PC-3 (cell line): Measurements from ENCODE around the gene DCANP1. TPM values are rescaled to one million over a fixed set of nuclear protein-coding genes. Genes with fewer than 3 reads are reported as not detected.

Experiments used
- ATAC-seq: fragments of 200-7000 bp; cut with Tn5 transposase; 2 replicates; pipeline ENCODE4 v1.9.1; 2020; ENCODE audit warnings: mild to moderate bottlenecking, moderate library complexity
- BruUV-seq: library from RNA; stranded (reverse); fragments of 400-500 nt; replicated peaks from 2 replicates; lab custom pipeline; 2021; lab: Mats Ljungman, UMichigan
- CTCF ChIA-PET: fragments of 300-600 bp; sonication (Branson Sonifier 250); formaldehyde crosslinking; loops from one replicate; lab custom pipeline; 2022; ENCODE audit warnings: antibody characterized with exemption; lab: Charles Lee
- POLR2A ChIA-PET: fragments of 300-600 bp; sonication (Branson Sonifier 250); formaldehyde crosslinking; loops from one replicate; lab custom pipeline; 2022; ENCODE audit warnings: antibody characterized with exemption; ENCODE audit not compliant: unreplicated experiment; lab: Charles Lee
- DNase-seq: peaks from one replicate; pipeline ENCODE4 v3.0.0-alpha.2; 2015
- H2AFZ ChIP-seq: fragments of 300-600 bp; sonication (generic); 2 replicates; pipeline ENCODE4 v1.6.0; 2016; ENCODE audit warnings: antibody characterized with exemption, low read length
- H3F3A ChIP-seq: fragments of 300-600 bp; sonication (generic); one replicate; pipeline ENCODE4 v1.6.0; 2017; ENCODE audit warnings: antibody characterized with exemption, low read length, control low read depth, mild to moderate bottlenecking; ENCODE audit not compliant: unreplicated experiment
- H3K27ac ChIP-seq: fragments of 300-600 bp; sonication (generic); 2 replicates; pipeline ENCODE4 v1.5.1; 2016; ENCODE audit warnings: mild to moderate bottlenecking, low read length
- H3K27me3 ChIP-seq: fragments of 300-600 bp; sonication (generic); 2 replicates; pipeline ENCODE4 v1.6.1; 2016; ENCODE audit warnings: low read length, mixed read lengths
- H3K36me3 ChIP-seq: fragments of 300-600 bp; sonication (generic); 2 replicates; pipeline ENCODE4 v1.6.1; 2016; ENCODE audit warnings: low read depth, mixed run types, low read length, mixed read lengths
- H3K4me1 ChIP-seq: fragments of 300-600 bp; sonication (generic); 2 replicates; pipeline ENCODE4 v1.5.1; 2016; ENCODE audit warnings: low read length; ENCODE audit not compliant: insufficient read depth
- H3K4me2 ChIP-seq: fragments of 300-600 bp; sonication (generic); 2 replicates; pipeline ENCODE4 v1.6.0; 2016; ENCODE audit warnings: low read length
- H3K4me3 ChIP-seq: fragments of 300-600 bp; sonication (generic); 2 replicates; pipeline ENCODE4 v1.5.1; 2016; ENCODE audit warnings: mild to moderate bottlenecking, low read length, mixed read lengths
- H3K79me2 ChIP-seq: fragments of 300-600 bp; sonication (generic); 2 replicates; pipeline ENCODE4 v1.6.1; 2017; ENCODE audit warnings: low read length, mixed read lengths
- H3K9ac ChIP-seq: fragments of 300-600 bp; sonication (generic); 2 replicates; pipeline ENCODE4 v1.6.0; 2016; ENCODE audit warnings: mild to moderate bottlenecking, low read length
- H3K9me2 ChIP-seq: fragments of 300-600 bp; sonication (generic); replicated peaks from 2 replicates; pipeline ENCODE4 v1.6.1; 2016; ENCODE audit warnings: mixed run types, low read length, mixed read lengths
- H3K9me3 ChIP-seq: fragments of 300-600 bp; sonication (generic); 2 replicates; pipeline ENCODE4 v1.6.1; 2016; ENCODE audit warnings: low read length, mixed read lengths
- H4K20me1 ChIP-seq: fragments of 300-600 bp; sonication (generic); 2 replicates; pipeline ENCODE4 v1.6.1; 2016; ENCODE audit warnings: low read length, mixed read lengths
- EZH2 ChIP-seq: fragments of 300-600 bp; sonication (generic); IDR thresholded peaks from one replicate; pipeline ENCODE4 v1.6.1; 2017; ENCODE audit warnings: antibody characterized with exemption, mild to moderate bottlenecking, low read length; ENCODE audit not compliant: unreplicated experiment
- EZH2phosphoT487 ChIP-seq: fragments of 300-600 bp; sonication (generic); IDR thresholded peaks from 2 replicates; pipeline ENCODE4 v1.6.1; 2018; ENCODE audit warnings: mild to moderate bottlenecking, antibody characterized with exemption, low read length, borderline replicate concordance
- intact Hi-C: fragments of 100-400 bp; cut with micrococcal nuclease; formaldehyde crosslinking; loops from 2 replicates; pipeline ENCODE4 v1.9.0; 2023
- total RNA-seq: library from RNA; depleted of rRNA; stranded (reverse); fragments of >200 nt; gene quantifications from 2 replicates; pipeline ENCODE4 v1.2.3, GENCODE V29; 2014
- TF ChIP-seq, protein P1 (sequence below): fragments of 300-600 bp; sonication (generic); conservative IDR thresholded peaks from 2 replicates; pipeline ENCODE4 v1.5.1; 2017; ENCODE audit warnings: antibody characterized with exemption, low read depth, mild to moderate bottlenecking, low read length

Gene DCANP1
- total RNA-seq, 1 experiment from 2014 or later: not detected

- CTCF ChIA-PET: interaction anchor here (1.4 kb wide), 1 partner anchor 110 kb away, joined by 6 read pairs; no protein-coding TSS in a partner anchor
Observed at GRCh38 chr5:135455876-135456237, 8.7 kb upstream of the DCANP1 start.

DNA sequence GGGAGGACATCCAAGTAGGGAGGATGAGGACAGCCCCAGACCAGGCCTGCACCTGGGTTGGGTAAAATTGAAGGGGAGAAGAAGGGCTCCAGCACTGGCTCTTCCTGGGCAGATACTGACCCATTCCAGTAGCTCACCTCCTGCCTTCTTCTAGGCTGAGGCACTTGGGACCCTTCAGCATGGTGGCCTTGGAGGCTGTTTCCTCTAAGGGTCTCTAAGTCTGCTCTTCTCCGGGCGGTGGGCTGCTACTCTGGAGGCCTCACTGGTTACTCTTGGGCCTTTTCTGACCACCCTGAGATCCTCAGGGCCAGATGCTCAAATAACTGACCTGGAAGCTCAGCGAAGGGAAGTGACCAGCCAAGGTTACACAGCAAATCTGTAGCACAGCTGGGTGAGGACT, 7.8 kb upstream of the DCANP1 start:
- CTCF ChIA-PET: no interaction called here
- Histone ChIP-seq H3K27me3 (no peaks in the 10 kb centered on the region), H3K36me3 (no peaks in the 10 kb centered on the region), H3K4me3 (no peak overlapping the region), H2AFZ (no peak overlapping the region), H3K4me2 (no peak overlapping the region), H3K4me1 (peaks cover 9% of the 10 kb centered on the region; the same call in 1 of the 2 replicates), H3K79me2 (no peaks in the 10 kb centered on the region), H3K9me2 (no peaks in the 10 kb centered on the region), H3K9me3 (no peaks in the 10 kb centered on the region), H3K27ac (no peak overlapping the region), H4K20me1 (no peaks in the 10 kb centered on the region), H3F3A (no peaks in the 10 kb centered on the region), H3K9ac (no peak overlapping the region)
- no peak for DNase-seq
- no TSS peak for BruUV-seq
- intact Hi-C loops: loop anchor here (10.0 kb wide), 1 partner anchor 380 kb away; the partner anchor contains the start of gene SLC25A48
- TF ChIP-seq EZH2phosphoT487 (no peak), EZH2 (no peak)
- TF ChIP-seq, protein P1, sequence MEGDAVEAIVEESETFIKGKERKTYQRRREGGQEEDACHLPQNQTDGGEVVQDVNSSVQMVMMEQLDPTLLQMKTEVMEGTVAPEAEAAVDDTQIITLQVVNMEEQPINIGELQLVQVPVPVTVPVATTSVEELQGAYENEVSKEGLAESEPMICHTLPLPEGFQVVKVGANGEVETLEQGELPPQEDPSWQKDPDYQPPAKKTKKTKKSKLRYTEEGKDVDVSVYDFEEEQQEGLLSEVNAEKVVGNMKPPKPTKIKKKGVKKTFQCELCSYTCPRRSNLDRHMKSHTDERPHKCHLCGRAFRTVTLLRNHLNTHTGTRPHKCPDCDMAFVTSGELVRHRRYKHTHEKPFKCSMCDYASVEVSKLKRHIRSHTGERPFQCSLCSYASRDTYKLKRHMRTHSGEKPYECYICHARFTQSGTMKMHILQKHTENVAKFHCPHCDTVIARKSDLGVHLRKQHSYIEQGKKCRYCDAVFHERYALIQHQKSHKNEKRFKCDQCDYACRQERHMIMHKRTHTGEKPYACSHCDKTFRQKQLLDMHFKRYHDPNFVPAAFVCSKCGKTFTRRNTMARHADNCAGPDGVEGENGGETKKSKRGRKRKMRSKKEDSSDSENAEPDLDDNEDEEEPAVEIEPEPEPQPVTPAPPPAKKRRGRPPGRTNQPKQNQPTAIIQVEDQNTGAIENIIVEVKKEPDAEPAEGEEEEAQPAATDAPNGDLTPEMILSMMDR: no peak
- POLR2A ChIA-PET: no interaction called here
- no peak for ATAC-seq

More at GRCh38 chr5:135455876-135456237, 8.7 kb upstream of the DCANP1 start:
- intact Hi-C loops: loop anchor here (10.0 kb wide), 1 partner anchor 379 kb away; the partner anchor contains the start of gene SLC25A48
- no peak overlapping the region for H3K9ac ChIP-seq
- DNase-seq: no peak
- no peaks in the 10 kb centered on the region for H3K79me2 ChIP-seq
- H3K9me3 ChIP-seq: no peaks in the 10 kb centered on the region
- POLR2A ChIA-PET: no interaction called here
- H3K4me2 ChIP-seq: no peak overlapping the region
- H4K20me1 ChIP-seq: no peaks in the 10 kb centered on the region
- BruUV-seq: no TSS peak
- no peak overlapping the region for H3K4me3 ChIP-seq
- no peaks in the 10 kb centered on the region for H3K9me2 ChIP-seq
- H3F3A ChIP-seq: no peaks in the 10 kb centered on the region
- no peak for ATAC-seq
- H3K4me1 ChIP-seq: peaks cover 9% of the 10 kb centered on the region; the same call in 1 of the 2 replicates
- H3K27me3 ChIP-seq: no peaks in the 10 kb centered on the region
- TF ChIP-seq, protein P1: no peak
- TF ChIP-seq EZH2: no peak
- no peak for TF ChIP-seq EZH2phosphoT487
- H3K27ac ChIP-seq: no peak overlapping the region
- no peak overlapping the region for H2AFZ ChIP-seq
- H3K36me3 ChIP-seq: no peaks in the 10 kb centered on the region

DNA sequence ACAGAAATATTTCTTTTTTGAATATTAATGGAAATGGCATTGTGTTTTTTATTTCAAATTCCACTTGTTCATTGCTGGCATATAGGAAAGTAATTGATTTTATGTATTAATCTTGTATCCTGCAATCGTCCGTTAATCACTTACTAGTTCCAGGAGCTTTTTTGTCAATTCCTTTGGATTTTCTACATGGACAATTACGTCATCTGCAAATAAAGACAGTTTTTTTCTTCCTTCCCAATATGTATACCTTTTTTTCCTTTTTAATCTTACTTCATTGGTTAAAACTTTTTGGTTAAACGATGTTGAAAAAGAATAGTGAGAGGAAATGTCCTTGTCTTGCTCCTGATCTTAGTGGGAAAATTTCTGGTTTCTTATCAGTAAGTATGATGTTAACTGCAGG, 6.5 kb upstream of the DCANP1 start:
- H4K20me1 ChIP-seq: no peaks in the 10 kb centered on the region
- no peak overlapping the region for H3K27ac ChIP-seq
- ChIA-PET CTCF (no interaction called here), POLR2A (no interaction called here)
- no peak overlapping the region for H3K4me2 ChIP-seq
- H3K79me2 ChIP-seq: no peaks in the 10 kb centered on the region
- no peak overlapping the region for H3K4me3 ChIP-seq
- DNase-seq (no peak), ATAC-seq (no peak)
- intact Hi-C loops: loop anchor here (10.0 kb wide), 1 partner anchor 381 kb away; the partner anchor contains the start of gene SLC25A48
- no peaks in the 10 kb centered on the region for H3K9me3 ChIP-seq
- BruUV-seq: no TSS peak
- H3K4me1 ChIP-seq: peaks cover 5% of the 10 kb centered on the region; the same call in 1 of the 2 replicates
- H3K27me3 ChIP-seq: no peaks in the 10 kb centered on the region
- H3K36me3 ChIP-seq: no peaks in the 10 kb centered on the region
- no peak for TF ChIP-seq EZH2
- no peak for TF ChIP-seq EZH2phosphoT487
- TF ChIP-seq, protein P1: no peak
- H3K9me2 ChIP-seq: no peaks in the 10 kb centered on the region
- H3K9ac ChIP-seq: no peak overlapping the region
- no peak overlapping the region for H2AFZ ChIP-seq
- H3F3A ChIP-seq: no peaks in the 10 kb centered on the region
